ENCODE results near the gene TMC3. TPM values are rescaled to one million over a fixed set of nuclear protein-coding genes. Genes with fewer than 3 reads are reported as not detected.

The TMC3 gene
- total RNA-seq, 1 experiment from 2014 or later = not detected

DNA sequence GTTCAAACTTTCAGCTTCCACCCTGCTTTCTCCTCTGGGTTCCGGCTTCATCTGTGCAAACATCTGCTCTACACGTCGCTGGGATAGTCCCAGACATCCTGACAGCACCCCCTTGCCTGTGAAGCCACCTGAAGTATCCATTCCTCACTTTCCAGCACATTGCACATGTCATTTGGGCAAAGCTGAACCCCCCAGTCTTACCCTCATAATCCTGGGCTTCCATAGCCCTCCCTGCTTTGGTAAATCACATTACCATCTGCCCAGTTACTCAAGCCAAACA is 92.6 kb downstream of the TMC3 start:
- Mint-ChIP-seq H3K4me1 (ENCODE audit: low read depth, unreplicated experiment) (no peaks in the 10 kb centered on the region), H3K36me3 (ENCODE audit: insufficient read depth, unreplicated experiment) (no peaks in the 10 kb centered on the region), H3K27ac (ENCODE audit: unreplicated experiment) (no peak overlapping the region), H3K9me3 (ENCODE audit: unreplicated experiment) (peaks cover 10% of the 10 kb centered on the region), H3K27me3 (ENCODE audit: insufficient read depth, unreplicated experiment) (peaks cover 18% of the 10 kb centered on the region), H3K4me3 (ENCODE audit: unreplicated experiment) (no peak overlapping the region)
- Histone ChIP-seq H3K4me1 (no peaks in the 10 kb centered on the region), H3K9me3 (no peaks in the 10 kb centered on the region), H3K27me3 (replicated peaks; ENCODE audit: control insufficient read depth, insufficient read depth, low read length) (no peaks in the 10 kb centered on the region), H3K4me3 (ENCODE audit: low read depth, low read length) (no peak overlapping the region), H3K36me3 (ENCODE audit: control insufficient read depth, insufficient read depth, low read length) (no peaks in the 10 kb centered on the region)
- intact Hi-C loops (cut with micrococcal nuclease; ENCODE audit: unreplicated experiment) = no loop called here
- DNase-seq = no peak
- no TSS peak for BruUV-seq (replicated peaks)
- ChIA-PET POLR2A (no interaction called here), CTCF (no interaction called here)
- TF ChIP-seq, protein P1, sequence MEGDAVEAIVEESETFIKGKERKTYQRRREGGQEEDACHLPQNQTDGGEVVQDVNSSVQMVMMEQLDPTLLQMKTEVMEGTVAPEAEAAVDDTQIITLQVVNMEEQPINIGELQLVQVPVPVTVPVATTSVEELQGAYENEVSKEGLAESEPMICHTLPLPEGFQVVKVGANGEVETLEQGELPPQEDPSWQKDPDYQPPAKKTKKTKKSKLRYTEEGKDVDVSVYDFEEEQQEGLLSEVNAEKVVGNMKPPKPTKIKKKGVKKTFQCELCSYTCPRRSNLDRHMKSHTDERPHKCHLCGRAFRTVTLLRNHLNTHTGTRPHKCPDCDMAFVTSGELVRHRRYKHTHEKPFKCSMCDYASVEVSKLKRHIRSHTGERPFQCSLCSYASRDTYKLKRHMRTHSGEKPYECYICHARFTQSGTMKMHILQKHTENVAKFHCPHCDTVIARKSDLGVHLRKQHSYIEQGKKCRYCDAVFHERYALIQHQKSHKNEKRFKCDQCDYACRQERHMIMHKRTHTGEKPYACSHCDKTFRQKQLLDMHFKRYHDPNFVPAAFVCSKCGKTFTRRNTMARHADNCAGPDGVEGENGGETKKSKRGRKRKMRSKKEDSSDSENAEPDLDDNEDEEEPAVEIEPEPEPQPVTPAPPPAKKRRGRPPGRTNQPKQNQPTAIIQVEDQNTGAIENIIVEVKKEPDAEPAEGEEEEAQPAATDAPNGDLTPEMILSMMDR (IDR thresholded peaks at IDR 0.05; ENCODE audit: insufficient read depth in 1 of 2, low read depth in 1 of 2, low read length in 1 of 2, severe bottlenecking in 1 of 2, unreplicated experiment in 1 of 2) = no peak

Other genes with a start within 250 kb of the TMC3 start
- not detected in 2 replicates for gene CFAP161, start 239.9 kb downstream of the TMC3 start, total RNA-seq (2022)
- gene IL16, start 177.3 kb downstream of the TMC3 start, total RNA-seq (2022) = not detected in 2 replicates
- 1.0 and 1.3 TPM in 2 replicates for gene STARD5, start 50.1 kb downstream of the TMC3 start, total RNA-seq (2022)